IMR-90 (cell line): Measurements from ENCODE around the gene CPN1.
"Not testable (repeated sequence)": the region's sequence is repeated elsewhere in the genome, so short reads cannot be mapped to it uniquely, and the experiment has no call there.

Experiments
- BHLHE40 ChIP-seq: fragments of 150-350 bp; IDR thresholded peaks from 2 replicates; pipeline ENCODE4 v1.6.1; 2016; ENCODE audit warnings: mild to moderate bottlenecking, low read depth, low read length
- FOS ChIP-seq: fragments of 150-350 bp; IDR thresholded peaks from 2 replicates; pipeline ENCODE4 v1.6.1; 2016; ENCODE audit warnings: low read depth, low read length
- MXI1 ChIP-seq: IDR thresholded peaks from 2 replicates; pipeline ENCODE4 v1.6.1; 2012; ENCODE audit warnings: low read depth, mild to moderate bottlenecking, low read length, moderate library complexity, borderline replicate concordance
- POLR2A ChIP-seq: IDR thresholded peaks from 2 replicates; pipeline ENCODE4 v1.6.1; 2012; ENCODE audit warnings: mild to moderate bottlenecking, low read depth, low read length
- RCOR1 ChIP-seq: IDR thresholded peaks from 2 replicates; pipeline ENCODE4 v1.6.1; 2012; ENCODE audit warnings: mild to moderate bottlenecking, low read length, improper control_type of control experiment; ENCODE audit not compliant: insufficient replicate concordance
- SMC3 ChIP-seq: fragments of 150-350 bp; IDR thresholded peaks from 2 replicates; pipeline ENCODE4 v1.6.1; 2016; ENCODE audit warnings: low read depth, mild to moderate bottlenecking, antibody characterized with exemption, low read length, moderate library complexity
- TF ChIP-seq, protein P1 (sequence below): conservative IDR thresholded peaks from 2 replicates; pipeline ENCODE4 v1.5.1; 2012; ENCODE audit warnings: mild to moderate bottlenecking, low read depth, low read length, improper control_type of control experiment

DNA sequence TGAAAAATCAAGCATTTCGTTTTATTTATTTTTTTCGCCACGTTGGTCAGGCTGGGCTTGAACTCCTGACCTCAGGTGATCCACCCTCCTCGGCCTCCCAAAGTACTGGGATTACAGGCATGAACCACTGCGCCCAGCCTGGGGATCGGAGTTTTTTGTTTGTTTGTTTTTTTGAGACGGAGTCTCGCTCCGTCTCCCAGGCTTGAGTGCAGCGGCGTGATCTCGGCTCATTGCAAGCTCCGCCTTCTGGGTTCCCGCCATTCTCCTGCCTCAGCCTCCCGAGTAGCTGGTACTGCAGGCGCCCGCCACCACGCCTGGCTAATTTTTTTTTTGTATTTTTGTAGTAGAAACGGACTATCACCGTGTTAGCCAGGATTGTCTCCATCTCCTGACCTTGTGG is 69.8 kb downstream of the CPN1 start:
- not testable (repeated sequence) for TF ChIP-seq RCOR1, MXI1, SMC3, POLR2A, FOS, BHLHE40
- TF ChIP-seq, protein P1, sequence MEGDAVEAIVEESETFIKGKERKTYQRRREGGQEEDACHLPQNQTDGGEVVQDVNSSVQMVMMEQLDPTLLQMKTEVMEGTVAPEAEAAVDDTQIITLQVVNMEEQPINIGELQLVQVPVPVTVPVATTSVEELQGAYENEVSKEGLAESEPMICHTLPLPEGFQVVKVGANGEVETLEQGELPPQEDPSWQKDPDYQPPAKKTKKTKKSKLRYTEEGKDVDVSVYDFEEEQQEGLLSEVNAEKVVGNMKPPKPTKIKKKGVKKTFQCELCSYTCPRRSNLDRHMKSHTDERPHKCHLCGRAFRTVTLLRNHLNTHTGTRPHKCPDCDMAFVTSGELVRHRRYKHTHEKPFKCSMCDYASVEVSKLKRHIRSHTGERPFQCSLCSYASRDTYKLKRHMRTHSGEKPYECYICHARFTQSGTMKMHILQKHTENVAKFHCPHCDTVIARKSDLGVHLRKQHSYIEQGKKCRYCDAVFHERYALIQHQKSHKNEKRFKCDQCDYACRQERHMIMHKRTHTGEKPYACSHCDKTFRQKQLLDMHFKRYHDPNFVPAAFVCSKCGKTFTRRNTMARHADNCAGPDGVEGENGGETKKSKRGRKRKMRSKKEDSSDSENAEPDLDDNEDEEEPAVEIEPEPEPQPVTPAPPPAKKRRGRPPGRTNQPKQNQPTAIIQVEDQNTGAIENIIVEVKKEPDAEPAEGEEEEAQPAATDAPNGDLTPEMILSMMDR, result not testable (repeated sequence)
